ENCODE results near the gene KAZN. TPM values are rescaled to one million over a fixed set of nuclear protein-coding genes. Genes with fewer than 3 reads are reported as not detected.

Gene KAZN
- total RNA-seq, 6 experiments from 2014 or later: 13.1 to 22.3 (median 20.7) TPM

DNA sequence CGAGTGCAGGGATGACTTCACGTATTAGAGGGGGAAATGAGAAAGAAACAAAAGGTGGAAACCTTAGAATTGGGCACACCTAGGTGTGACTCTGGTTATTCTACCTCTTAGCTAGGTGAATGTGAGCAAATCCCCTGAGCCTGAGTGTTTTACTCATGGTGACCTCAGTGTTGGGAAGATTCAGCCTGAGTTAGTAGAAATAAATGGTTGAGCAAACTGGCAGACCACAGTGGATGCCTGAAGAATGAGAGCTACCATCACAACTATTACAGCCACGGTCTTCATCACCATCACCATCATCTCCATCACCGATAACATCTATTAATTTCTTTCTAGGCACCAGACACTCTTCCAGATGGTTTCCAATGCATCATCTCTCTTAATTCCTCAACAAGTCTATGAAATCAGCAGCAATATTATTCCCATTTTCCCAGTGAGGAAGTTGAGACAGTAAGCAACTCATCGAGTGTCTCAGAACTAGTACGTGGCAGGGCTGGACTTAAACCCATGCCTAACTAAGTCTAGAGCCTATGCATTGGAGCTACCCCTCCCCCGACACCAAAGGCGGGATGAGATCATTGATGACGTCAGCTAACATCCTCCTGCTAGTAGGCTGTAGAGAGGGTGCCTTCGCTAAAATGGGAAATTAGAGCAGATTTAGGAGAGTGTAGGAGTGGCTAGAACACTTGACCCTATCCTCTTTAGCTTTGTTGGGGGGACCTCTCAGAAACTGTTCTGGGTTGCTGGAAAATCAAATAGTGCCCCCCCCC lies 7.9 kb upstream of the KAZN start:
- no peaks in the 10 kb centered on the region; the same call in 1 of the 2 replicates for H3K27me3 Mint-ChIP-seq (ENCODE audit: insufficient read depth)
- no peak for DNase-seq
- H3K4me3 Mint-ChIP-seq: no peak overlapping the region
- no peak overlapping the region for H3K27ac Mint-ChIP-seq
- no peaks in the 10 kb centered on the region; the same call in 1 of the 2 replicates for H3K36me3 Mint-ChIP-seq (ENCODE audit: low read depth)
- no peaks in the 10 kb centered on the region for H3K4me1 Mint-ChIP-seq (ENCODE audit: low read depth)
- peaks cover 42% of the 10 kb centered on the region for H3K9me3 Mint-ChIP-seq
- TF ChIP-seq, protein P1, sequence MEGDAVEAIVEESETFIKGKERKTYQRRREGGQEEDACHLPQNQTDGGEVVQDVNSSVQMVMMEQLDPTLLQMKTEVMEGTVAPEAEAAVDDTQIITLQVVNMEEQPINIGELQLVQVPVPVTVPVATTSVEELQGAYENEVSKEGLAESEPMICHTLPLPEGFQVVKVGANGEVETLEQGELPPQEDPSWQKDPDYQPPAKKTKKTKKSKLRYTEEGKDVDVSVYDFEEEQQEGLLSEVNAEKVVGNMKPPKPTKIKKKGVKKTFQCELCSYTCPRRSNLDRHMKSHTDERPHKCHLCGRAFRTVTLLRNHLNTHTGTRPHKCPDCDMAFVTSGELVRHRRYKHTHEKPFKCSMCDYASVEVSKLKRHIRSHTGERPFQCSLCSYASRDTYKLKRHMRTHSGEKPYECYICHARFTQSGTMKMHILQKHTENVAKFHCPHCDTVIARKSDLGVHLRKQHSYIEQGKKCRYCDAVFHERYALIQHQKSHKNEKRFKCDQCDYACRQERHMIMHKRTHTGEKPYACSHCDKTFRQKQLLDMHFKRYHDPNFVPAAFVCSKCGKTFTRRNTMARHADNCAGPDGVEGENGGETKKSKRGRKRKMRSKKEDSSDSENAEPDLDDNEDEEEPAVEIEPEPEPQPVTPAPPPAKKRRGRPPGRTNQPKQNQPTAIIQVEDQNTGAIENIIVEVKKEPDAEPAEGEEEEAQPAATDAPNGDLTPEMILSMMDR (IDR thresholded peaks at IDR 0.05): no peak

DNA sequence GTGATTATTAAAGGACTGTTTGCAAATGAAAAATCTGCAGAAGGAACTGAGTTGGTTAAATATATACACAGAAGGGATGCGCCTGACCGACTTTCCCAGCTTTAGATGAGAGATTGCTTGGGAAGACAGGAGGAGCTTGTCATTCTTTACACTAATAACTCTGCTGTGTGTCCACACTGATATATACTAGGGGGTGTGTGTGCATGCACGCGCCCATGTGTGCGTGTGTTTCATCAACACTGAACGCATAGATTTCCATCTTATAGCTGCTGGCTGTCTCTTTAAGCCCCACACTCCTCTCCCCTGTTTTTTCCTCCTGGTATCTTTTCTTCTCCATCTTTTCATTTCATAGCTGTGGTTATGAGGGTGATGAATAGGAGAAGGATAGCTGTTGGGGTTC lies 6.9 kb upstream of the KAZN start:
- Mint-ChIP-seq H3K27ac (no peak overlapping the region), H3K9me3 (peaks cover 42% of the 10 kb centered on the region), H3K27me3 (ENCODE audit: insufficient read depth) (no peaks in the 10 kb centered on the region; the same call in 1 of the 2 replicates), H3K4me1 (ENCODE audit: low read depth) (no peaks in the 10 kb centered on the region), H3K36me3 (ENCODE audit: low read depth) (no peaks in the 10 kb centered on the region), H3K4me3 (no peak overlapping the region)
- TF ChIP-seq, protein P1 (IDR thresholded peaks at IDR 0.05): no peak
- DNase-seq: no peak

DNA sequence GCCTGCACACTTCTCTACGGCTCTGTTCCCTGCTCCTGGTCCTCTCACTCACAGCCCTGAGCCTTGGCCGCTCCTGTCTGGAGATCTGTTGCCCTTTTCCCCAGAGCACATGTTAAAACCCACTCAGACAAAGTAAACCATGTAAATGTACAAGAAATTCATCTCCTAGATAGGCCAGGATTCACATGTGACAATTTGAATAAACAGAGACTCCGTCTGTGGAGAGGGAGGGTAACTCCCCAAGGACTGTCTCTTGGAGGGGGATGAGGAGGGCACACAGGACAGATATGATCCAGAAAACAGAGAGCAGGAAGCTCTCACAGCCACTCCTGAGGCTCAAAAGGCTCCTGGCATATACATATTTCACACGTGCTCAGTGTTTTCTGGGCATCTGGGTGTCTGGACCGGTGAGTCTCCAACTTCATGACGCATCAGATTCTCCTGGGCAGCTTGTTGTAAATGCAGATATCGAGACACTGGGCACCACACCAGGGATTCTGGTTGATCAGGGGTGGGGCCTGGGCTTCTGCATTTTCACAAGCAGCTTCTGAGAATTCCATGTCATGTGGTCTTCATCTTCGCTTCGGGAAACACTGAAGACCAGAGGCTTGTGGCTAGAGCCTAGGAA lies 6.4 kb upstream of the KAZN start:
- DNase-seq: no peak
- TF ChIP-seq, protein P1 (IDR thresholded peaks at IDR 0.05): no peak
- no peaks in the 10 kb centered on the region for H3K36me3 Mint-ChIP-seq (ENCODE audit: low read depth)
- peaks cover 42% of the 10 kb centered on the region for H3K9me3 Mint-ChIP-seq
- no peaks in the 10 kb centered on the region for H3K4me1 Mint-ChIP-seq (ENCODE audit: low read depth)
- no peak overlapping the region for H3K27ac Mint-ChIP-seq
- no peaks in the 10 kb centered on the region; the same call in 1 of the 2 replicates for H3K27me3 Mint-ChIP-seq (ENCODE audit: insufficient read depth)
- H3K4me3 Mint-ChIP-seq: no peak overlapping the region

DNA sequence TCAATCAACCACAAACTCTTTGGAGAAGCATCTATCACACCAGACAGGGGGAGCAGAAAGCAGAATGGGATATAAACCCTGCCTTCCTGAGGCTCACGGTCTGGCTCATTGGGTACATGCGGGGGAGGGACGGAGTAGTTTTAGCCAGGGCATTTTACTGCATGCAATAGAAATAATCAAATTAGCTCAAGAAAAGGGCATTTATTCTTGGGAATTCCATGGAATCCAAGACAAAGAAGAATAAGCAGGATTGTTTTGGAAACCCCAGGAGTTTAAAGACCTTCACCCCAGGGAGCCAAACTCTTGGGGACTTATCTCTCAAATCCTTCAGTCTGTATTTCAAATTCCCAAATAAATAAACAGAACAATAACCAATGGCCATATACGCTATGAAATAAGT lies 5.2 kb upstream of the KAZN start:
- H3K4me1 Mint-ChIP-seq (ENCODE audit: low read depth): no peaks in the 10 kb centered on the region
- H3K4me3 Mint-ChIP-seq: no peak overlapping the region
- no peaks in the 10 kb centered on the region for H3K36me3 Mint-ChIP-seq (ENCODE audit: low read depth)
- TF ChIP-seq, protein P1 (IDR thresholded peaks at IDR 0.05): no peak
- H3K27ac Mint-ChIP-seq: no peak overlapping the region
- no peak for DNase-seq
- H3K9me3 Mint-ChIP-seq: peaks cover 35% of the 10 kb centered on the region
- no peaks in the 10 kb centered on the region for H3K27me3 Mint-ChIP-seq (ENCODE audit: insufficient read depth)

DNA sequence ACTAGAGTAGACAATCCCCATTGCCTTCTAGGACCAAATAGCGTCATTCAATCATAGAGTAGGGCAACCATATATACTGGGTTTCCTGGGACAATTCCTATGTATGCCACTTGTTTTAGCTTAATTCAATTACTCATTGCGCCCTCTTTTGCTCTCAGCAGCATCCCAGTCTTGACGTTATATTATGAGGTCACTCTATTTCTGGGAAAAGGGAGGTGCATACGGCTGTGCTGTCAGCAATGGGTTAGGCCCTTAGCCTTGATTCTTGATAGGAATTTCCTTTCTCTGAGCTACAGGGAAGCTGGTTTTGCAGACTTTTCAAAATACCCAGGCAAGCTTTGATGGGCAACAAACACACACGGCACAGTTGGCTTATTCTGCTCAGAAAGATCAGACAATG lies 4.4 kb upstream of the KAZN start:
- Mint-ChIP-seq H3K36me3 (ENCODE audit: low read depth) (no peaks in the 10 kb centered on the region), H3K27ac (no peak overlapping the region), H3K27me3 (ENCODE audit: insufficient read depth) (no peaks in the 10 kb centered on the region), H3K4me3 (no peak overlapping the region), H3K9me3 (peaks cover 35% of the 10 kb centered on the region), H3K4me1 (ENCODE audit: low read depth) (no peaks in the 10 kb centered on the region)
- DNase-seq: no peak
- TF ChIP-seq, protein P1 (IDR thresholded peaks at IDR 0.05): no peak

Data from HFFc6 (cell line).